H1 (cell line): ENCODE data around the gene MYLIP.

ENCODE experiments used
- POLR2A ChIP-seq, 2 experiments: IDR thresholded peaks; 1 replicate in 1 of 2; 2 replicates in 1 of 2; pipeline ENCODE4 v1.6.1; 2011; ENCODE audit warnings: low read depth in 2 of 2, low read length in 2 of 2, mild to moderate bottlenecking in 2 of 2; ENCODE audit errors: control extremely low read depth in 1 of 2
- TF ChIP-seq, protein P1 (sequence below): IDR thresholded peaks from 2 replicates; pipeline ENCODE4 v1.6.1; 2012; ENCODE audit warnings: inconsistent platforms

DNA sequence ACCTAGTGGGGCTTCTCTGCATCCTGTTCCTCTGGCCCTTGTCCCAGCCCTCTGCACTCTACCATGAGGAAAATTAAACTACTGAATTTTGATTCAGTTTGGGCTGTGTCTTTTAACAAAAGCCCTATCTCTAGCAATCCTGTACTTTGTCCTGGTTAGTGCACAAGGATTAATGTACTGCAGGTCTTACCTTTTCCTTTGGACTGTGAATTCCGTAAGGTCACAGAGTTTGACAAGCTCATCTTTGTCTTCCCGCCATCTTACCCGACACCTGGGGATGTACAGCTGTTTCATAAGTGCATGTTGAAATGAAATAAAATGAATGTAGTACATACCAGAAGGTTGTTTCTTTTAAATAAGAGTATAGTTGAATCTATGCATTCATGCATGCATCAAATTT, 41.5 kb upstream of the MYLIP start:
- TF ChIP-seq, protein P1, sequence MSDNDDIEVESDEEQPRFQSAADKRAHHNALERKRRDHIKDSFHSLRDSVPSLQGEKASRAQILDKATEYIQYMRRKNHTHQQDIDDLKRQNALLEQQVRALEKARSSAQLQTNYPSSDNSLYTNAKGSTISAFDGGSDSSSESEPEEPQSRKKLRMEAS, result no peak
- no peak for TF ChIP-seq POLR2A (IDR thresholded peaks at IDR 0.05; ENCODE audit: control extremely low read depth in 1 of 2, low read depth in 2 of 2, low read length in 2 of 2)
